OCI-LY1 (cell line): ENCODE measurements around the gene FBXO46.
"Not testable (repeated sequence)": the region's sequence is repeated elsewhere in the genome, so short reads cannot be mapped to it uniquely, and the experiment has no call there.

Experiments
- H2AFZ ChIP-seq: fragments of 200-600 bp; sonication (generic), shearing (Covaris generic); 2 replicates; pipeline ENCODE4 v1.6.0; 2014; ENCODE audit warnings: antibody characterized with exemption, mild to moderate bottlenecking, low read length
- H3F3A ChIP-seq: fragments of 200-600 bp; sonication (generic), shearing (Covaris generic); 2 replicates; pipeline ENCODE4 v1.6.0; 2014; ENCODE audit warnings: mild to moderate bottlenecking, antibody characterized with exemption, low read length, moderate library complexity; ENCODE audit not compliant: insufficient read depth
- H3K27ac ChIP-seq: fragments of 200-600 bp; sonication (generic); 2 replicates; pipeline ENCODE4 v1.5.1; 2014; ENCODE audit warnings: low read length, mixed run types, mild to moderate bottlenecking, low read depth; ENCODE audit not compliant: poor library complexity, severe bottlenecking
- H3K27me3 ChIP-seq: fragments of 200-600 bp; sonication (generic); 2 replicates; pipeline ENCODE4 v1.6.0; 2014; ENCODE audit warnings: antibody characterized with exemption, mild to moderate bottlenecking, low read length, moderate library complexity; ENCODE audit not compliant: insufficient read depth
- H3K36me3 ChIP-seq: fragments of 200-600 bp; sonication (generic); 2 replicates; pipeline ENCODE4 v1.6.1; 2014; ENCODE audit warnings: mild to moderate bottlenecking, antibody characterized with exemption, low read length, moderate library complexity, mixed read lengths; ENCODE audit not compliant: insufficient read depth
- H3K4me1 ChIP-seq: fragments of 200-600 bp; sonication (generic); 2 replicates; pipeline ENCODE4 v1.5.1; 2014; ENCODE audit warnings: mild to moderate bottlenecking, low read length, moderate library complexity; ENCODE audit not compliant: insufficient read depth, severe bottlenecking
- H3K4me2 ChIP-seq: fragments of 200-600 bp; sonication (generic), shearing (Covaris generic); 2 replicates; pipeline ENCODE4 v1.6.1; 2014; ENCODE audit warnings: low read length
- H3K4me3 ChIP-seq: fragments of 200-600 bp; sonication (generic); 2 replicates; pipeline ENCODE4 v1.5.1; 2014; ENCODE audit warnings: low read length, low read depth, mild to moderate bottlenecking, mixed read lengths; ENCODE audit not compliant: poor library complexity, severe bottlenecking
- H3K79me2 ChIP-seq: fragments of 200-600 bp; shearing (Covaris generic); 2 replicates; pipeline ENCODE4 v1.6.1; 2016; ENCODE audit warnings: mixed run types, low read length, mixed read lengths; ENCODE audit not compliant: insufficient read depth
- H3K9ac ChIP-seq: fragments of 200-600 bp; sonication (generic), shearing (Covaris generic); 2 replicates; pipeline ENCODE4 v1.6.1; 2014; ENCODE audit warnings: mild to moderate bottlenecking, low read length, mixed read lengths
- H3K9me2 ChIP-seq: fragments of 200-600 bp; sonication (generic), shearing (Covaris generic); 2 replicates; pipeline ENCODE4 v1.6.1; 2014; ENCODE audit warnings: low read depth, mild to moderate bottlenecking, low read length, mixed read lengths
- H3K9me3 ChIP-seq: fragments of 200-600 bp; shearing (Covaris generic); 2 replicates; pipeline ENCODE4 v1.6.1; 2014; ENCODE audit warnings: low read length, mixed read lengths
- H4K20me1 ChIP-seq: fragments of 200-600 bp; sonication (generic), shearing (Covaris generic); 2 replicates; pipeline ENCODE4 v1.6.0; 2016; ENCODE audit warnings: mild to moderate bottlenecking, low read length; ENCODE audit not compliant: insufficient read depth
- EZH2 ChIP-seq: fragments of 200-600 bp; sonication (generic), shearing (Covaris generic); IDR thresholded peaks from 2 replicates; pipeline ENCODE4 v1.8.0; 2017; ENCODE audit warnings: borderline replicate concordance, mixed run types, mild to moderate bottlenecking, antibody characterized with exemption, low read length, moderate library complexity, mixed read lengths
- TF ChIP-seq, protein P1 (sequence below): fragments of 200-600 bp; sonication (generic), shearing (Covaris generic); IDR thresholded peaks from 2 replicates; pipeline ENCODE4 v1.5.1; 2017; ENCODE audit warnings: mild to moderate bottlenecking, antibody characterized with exemption, low read length, moderate library complexity, mixed read lengths

The FBXO46 gene

DNA sequence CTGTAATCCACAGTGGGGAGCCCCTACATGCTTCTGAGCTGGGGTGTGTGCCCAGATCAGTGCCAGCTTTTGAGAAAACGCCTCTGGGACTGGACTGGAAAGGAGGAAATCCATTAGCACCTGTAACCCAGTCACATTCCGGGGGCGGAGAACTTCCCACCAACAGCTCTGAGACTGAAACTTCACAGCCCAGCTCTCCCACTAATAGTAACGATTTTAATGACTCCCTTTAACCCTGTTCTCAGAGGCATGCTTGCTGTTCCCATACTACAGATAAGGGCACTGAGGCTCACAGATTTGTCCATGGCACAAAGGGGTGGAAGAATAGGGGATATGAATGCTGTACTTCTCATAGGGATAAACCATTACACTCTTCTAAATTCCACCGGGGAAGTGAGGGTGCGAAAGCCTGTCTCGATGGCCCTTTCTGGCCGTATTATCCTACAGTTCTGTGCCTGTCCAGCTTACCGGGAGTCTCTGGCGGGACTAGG, 851 bp downstream of the FBXO46 start:
- TF ChIP-seq, protein P1, sequence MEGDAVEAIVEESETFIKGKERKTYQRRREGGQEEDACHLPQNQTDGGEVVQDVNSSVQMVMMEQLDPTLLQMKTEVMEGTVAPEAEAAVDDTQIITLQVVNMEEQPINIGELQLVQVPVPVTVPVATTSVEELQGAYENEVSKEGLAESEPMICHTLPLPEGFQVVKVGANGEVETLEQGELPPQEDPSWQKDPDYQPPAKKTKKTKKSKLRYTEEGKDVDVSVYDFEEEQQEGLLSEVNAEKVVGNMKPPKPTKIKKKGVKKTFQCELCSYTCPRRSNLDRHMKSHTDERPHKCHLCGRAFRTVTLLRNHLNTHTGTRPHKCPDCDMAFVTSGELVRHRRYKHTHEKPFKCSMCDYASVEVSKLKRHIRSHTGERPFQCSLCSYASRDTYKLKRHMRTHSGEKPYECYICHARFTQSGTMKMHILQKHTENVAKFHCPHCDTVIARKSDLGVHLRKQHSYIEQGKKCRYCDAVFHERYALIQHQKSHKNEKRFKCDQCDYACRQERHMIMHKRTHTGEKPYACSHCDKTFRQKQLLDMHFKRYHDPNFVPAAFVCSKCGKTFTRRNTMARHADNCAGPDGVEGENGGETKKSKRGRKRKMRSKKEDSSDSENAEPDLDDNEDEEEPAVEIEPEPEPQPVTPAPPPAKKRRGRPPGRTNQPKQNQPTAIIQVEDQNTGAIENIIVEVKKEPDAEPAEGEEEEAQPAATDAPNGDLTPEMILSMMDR, result no peak
- TF ChIP-seq EZH2, result no peak
- peak overlapping the region; percentile 94 for H3K9ac ChIP-seq
- H4K20me1 ChIP-seq, result no peaks in the 10 kb centered on the region
- no peaks in the 10 kb centered on the region for H3K9me2 ChIP-seq
- H3F3A ChIP-seq, result no peaks in the 10 kb centered on the region
- no peaks in the 10 kb centered on the region for H3K27me3 ChIP-seq
- H3K36me3 ChIP-seq, result peaks cover 10% of the 10 kb centered on the region; the same call in 1 of the 2 replicates
- H3K4me3 ChIP-seq, result peak overlapping the region; percentile 92
- peak overlapping the region; percentile 24 for H3K27ac ChIP-seq
- H3K9me3 ChIP-seq, result no peaks in the 10 kb centered on the region
- peaks cover 44% of the 10 kb centered on the region for H3K79me2 ChIP-seq
- H3K4me2 ChIP-seq, result peak overlapping the region; percentile 89
- H3K4me1 ChIP-seq, result peaks cover 9% of the 10 kb centered on the region
- H2AFZ ChIP-seq, result no peak overlapping the region

DNA sequence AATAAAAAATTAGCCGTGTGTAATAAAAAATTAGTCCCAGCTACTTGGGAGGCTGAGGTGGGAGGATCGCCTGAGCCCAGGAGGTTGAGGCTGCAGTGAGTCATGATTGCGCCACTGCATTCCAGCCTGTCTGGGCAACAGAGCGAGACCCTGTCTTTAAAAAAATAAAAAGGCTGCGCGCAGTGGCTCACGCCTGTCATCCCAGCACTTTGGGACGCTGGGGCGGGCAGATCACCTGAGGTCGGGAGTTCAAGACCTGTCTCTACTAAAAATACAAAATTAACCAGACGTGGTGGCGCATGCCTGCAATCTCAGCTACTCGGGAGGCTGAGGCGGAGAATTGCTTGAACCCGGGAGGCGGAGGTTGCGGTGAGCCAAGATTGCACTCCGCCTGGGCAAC, 2.0 kb downstream of the FBXO46 start:
- H3K27me3 ChIP-seq, H3K27ac ChIP-seq, H3K9ac ChIP-seq, H3K4me1 ChIP-seq, H4K20me1 ChIP-seq, H3K4me3 ChIP-seq, H2AFZ ChIP-seq, H3K9me3 ChIP-seq, H3K9me2 ChIP-seq, H3F3A ChIP-seq, H3K4me2 ChIP-seq: not testable (repeated sequence)
- Histone ChIP-seq H3K79me2 (peaks cover 44% of the 10 kb centered on the region), H3K36me3 (peaks cover 14% of the 10 kb centered on the region; the same call in 1 of the 2 replicates)

DNA sequence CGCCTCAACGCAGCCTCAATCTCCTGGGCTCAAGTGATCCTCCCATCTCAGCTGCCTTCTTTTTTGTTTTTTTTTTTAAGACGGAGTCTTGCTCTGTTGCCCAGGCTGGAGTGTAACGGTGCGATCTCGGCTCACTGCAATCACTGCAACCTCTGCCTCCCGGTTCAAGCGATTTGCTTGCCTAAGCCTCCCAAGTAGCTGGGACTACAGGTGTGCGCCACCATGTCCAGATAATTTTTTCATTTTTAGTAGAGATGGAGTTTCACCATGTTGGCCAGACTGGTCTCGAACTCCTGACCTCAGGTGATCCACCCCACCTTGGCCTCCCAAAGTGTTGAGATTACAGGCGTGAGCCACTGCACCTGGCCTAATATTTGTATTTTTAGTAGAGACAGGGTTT, 10.6 kb downstream of the FBXO46 start:
- H4K20me1 ChIP-seq, H3K9me2 ChIP-seq, H3K9me3 ChIP-seq, H3K4me2 ChIP-seq, H3K27ac ChIP-seq, H3K9ac ChIP-seq, H3F3A ChIP-seq, H3K4me3 ChIP-seq, H2AFZ ChIP-seq, H3K27me3 ChIP-seq: not testable (repeated sequence)
- Histone ChIP-seq H3K79me2 (peaks cover 21% of the 10 kb centered on the region), H3K36me3 (peaks cover 21% of the 10 kb centered on the region), H3K4me1 (peaks cover 23% of the 10 kb centered on the region)

DNA sequence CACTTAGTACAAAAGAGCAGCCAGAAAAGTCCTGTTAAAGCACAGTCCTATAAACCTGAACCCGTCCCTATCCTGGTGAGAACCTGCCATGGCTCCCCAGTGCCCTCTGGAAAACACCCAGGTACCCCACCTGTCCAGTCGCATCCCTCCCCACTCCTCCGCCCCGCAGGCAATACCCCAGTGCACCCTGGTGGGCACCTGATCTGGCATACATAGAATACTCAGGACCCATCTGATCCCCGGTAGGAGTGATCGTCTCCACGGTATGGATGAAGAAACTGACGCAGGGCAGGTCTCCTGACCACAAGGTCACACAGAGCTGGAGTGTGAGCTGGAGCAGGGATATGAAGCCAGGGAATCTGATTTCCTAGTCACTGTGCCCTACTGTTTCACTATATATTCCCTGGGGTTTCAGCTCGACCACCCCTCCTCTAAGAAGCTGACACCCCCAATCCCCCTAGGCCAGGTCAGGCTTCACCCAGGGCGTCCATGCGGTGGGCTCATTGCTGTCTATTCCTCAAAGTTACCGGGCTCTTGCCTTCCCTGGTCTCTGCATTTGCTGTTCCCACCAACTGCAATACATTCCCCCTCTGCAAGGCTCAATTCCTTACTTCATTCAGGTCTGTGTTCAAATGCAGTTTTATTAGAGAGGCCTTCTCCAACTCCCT, 12.6 kb downstream of the FBXO46 start:
- no peaks in the 10 kb centered on the region for H3F3A ChIP-seq
- no peak overlapping the region for H2AFZ ChIP-seq

More for the DNA sequence above, 12.6 kb downstream of the FBXO46 start:
- no peaks in the 10 kb centered on the region for H3K9me3 ChIP-seq
- H3K4me3 ChIP-seq, result peak overlapping the region; percentile 66
- H3K27me3 ChIP-seq, result no peaks in the 10 kb centered on the region
- H3K36me3 ChIP-seq, result peaks cover 12% of the 10 kb centered on the region
- H3K79me2 ChIP-seq, result peaks cover 21% of the 10 kb centered on the region
- peak overlapping the region; percentile 91 for H3K4me2 ChIP-seq
- TF ChIP-seq, protein P1, result no peak
- TF ChIP-seq EZH2, result no peak
- H4K20me1 ChIP-seq, result no peaks in the 10 kb centered on the region
- no peaks in the 10 kb centered on the region for H3K9me2 ChIP-seq
- peak overlapping the region; percentile 85 for H3K9ac ChIP-seq
- peaks cover 31% of the 10 kb centered on the region for H3K4me1 ChIP-seq
- H3K27ac ChIP-seq, result peak overlapping the region; percentile 74
